ENCODE results near the gene WDHD1.
"Not testable (repeated sequence)": the region's sequence is repeated elsewhere in the genome, so short reads cannot be mapped to it uniquely, and the experiment has no call there.

The WDHD1 gene

DNA sequence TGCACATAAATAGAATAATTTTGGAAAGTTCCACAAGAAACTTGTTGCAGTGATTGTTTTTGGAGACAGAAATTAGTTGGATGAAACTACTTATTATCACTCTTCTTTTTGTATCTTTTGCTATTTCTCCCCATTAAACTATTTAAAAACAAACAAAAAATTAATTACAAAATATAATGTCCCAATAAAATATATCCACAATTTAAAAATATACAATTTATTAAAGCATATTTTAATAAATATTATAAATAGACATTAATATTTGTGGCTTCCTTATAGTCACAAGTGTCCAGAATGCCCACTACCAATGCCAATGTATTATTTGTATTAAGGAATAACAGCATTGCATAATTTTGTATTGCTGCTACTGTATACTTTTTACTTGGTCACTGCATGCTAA lies 71.8 kb downstream of the WDHD1 start:
- Histone ChIP-seq H3K4me3 (ENCODE audit: low read length in 2 of 2) (no peak overlapping the region), H3K27me3 (ENCODE audit: control insufficient read depth in 1 of 2, insufficient read depth in 2 of 2, low read length in 2 of 2) (no peaks in the 10 kb centered on the region), H3K27ac (ENCODE audit: low read length) (no peak overlapping the region), H3K9ac (ENCODE audit: low read length in 2 of 2) (no peak overlapping the region), H3K4me1 (ENCODE audit: control insufficient read depth, insufficient read depth, low read length) (no peaks in the 10 kb centered on the region), H3K36me3 (ENCODE audit: control insufficient read depth in 2 of 2, insufficient read depth in 2 of 2, low read length in 2 of 2) (no peaks in the 10 kb centered on the region), H3K9me3 (ENCODE audit: control insufficient read depth in 2 of 2, low read length in 2 of 2) (no peaks in the 10 kb centered on the region)

GRCh38 chr14:54953609-54954008 lies 73.3 kb downstream of the WDHD1 start:
- not testable (repeated sequence) for H3K36me3 ChIP-seq (ENCODE audit: control insufficient read depth in 2 of 2, insufficient read depth in 2 of 2, low read length in 2 of 2); H3K27me3 ChIP-seq (ENCODE audit: control insufficient read depth in 1 of 2, insufficient read depth in 2 of 2, low read length in 2 of 2); H3K9me3 ChIP-seq (ENCODE audit: control insufficient read depth in 2 of 2, low read length in 2 of 2); H3K4me3 ChIP-seq (ENCODE audit: low read length in 2 of 2); H3K27ac ChIP-seq (ENCODE audit: low read length); H3K9ac ChIP-seq (ENCODE audit: low read length in 2 of 2); H3K4me1 ChIP-seq (ENCODE audit: control insufficient read depth, insufficient read depth, low read length)

GRCh38 chr14:54952803-54953202 lies 74.1 kb downstream of the WDHD1 start:
- H3K4me1 ChIP-seq (ENCODE audit: control insufficient read depth, insufficient read depth, low read length); H3K9ac ChIP-seq (ENCODE audit: low read length in 2 of 2); H3K27ac ChIP-seq (ENCODE audit: low read length); H3K9me3 ChIP-seq (ENCODE audit: control insufficient read depth in 2 of 2, low read length in 2 of 2); H3K27me3 ChIP-seq (ENCODE audit: control insufficient read depth in 1 of 2, insufficient read depth in 2 of 2, low read length in 2 of 2); H3K36me3 ChIP-seq (ENCODE audit: control insufficient read depth in 2 of 2, insufficient read depth in 2 of 2, low read length in 2 of 2); H3K4me3 ChIP-seq (ENCODE audit: low read length in 2 of 2): not testable (repeated sequence)

GRCh38 chr14:54947230-54947629 lies 79.7 kb downstream of the WDHD1 start:
- Histone ChIP-seq H3K4me1 (ENCODE audit: control insufficient read depth, insufficient read depth, low read length) (no peaks in the 10 kb centered on the region), H3K9me3 (ENCODE audit: control insufficient read depth in 2 of 2, low read length in 2 of 2) (no peaks in the 10 kb centered on the region)

DNA sequence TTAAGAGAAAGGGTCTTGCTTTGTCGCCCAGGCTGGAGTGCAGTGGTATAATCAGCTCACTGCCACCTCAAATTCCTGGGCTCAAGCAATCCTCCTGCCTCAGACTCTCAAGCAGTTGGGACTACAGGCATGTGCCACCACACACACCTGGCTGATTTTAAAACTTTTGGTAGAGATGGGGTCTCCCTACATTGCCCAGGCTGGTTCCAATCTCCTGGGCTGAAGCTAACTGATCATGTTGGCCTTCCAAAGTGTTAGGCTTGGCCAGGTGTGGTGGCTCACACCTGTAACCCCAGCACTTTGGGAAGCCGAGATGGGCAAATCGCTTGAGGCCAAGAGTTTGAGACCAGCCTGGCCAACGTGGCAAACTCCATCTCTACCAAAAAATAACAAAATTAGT lies 80.4 kb downstream of the WDHD1 start:
- H3K4me3 ChIP-seq (ENCODE audit: low read length in 2 of 2): no peak overlapping the region
- no peak overlapping the region for H3K9ac ChIP-seq (ENCODE audit: low read length in 2 of 2)
- no peaks in the 10 kb centered on the region for H3K27me3 ChIP-seq (ENCODE audit: control insufficient read depth in 1 of 2, insufficient read depth in 2 of 2, low read length in 2 of 2)
- no peaks in the 10 kb centered on the region for H3K9me3 ChIP-seq (ENCODE audit: control insufficient read depth in 2 of 2, low read length in 2 of 2)
- H3K4me1 ChIP-seq (ENCODE audit: control insufficient read depth, insufficient read depth, low read length): no peaks in the 10 kb centered on the region
- no peaks in the 10 kb centered on the region for H3K36me3 ChIP-seq (ENCODE audit: control insufficient read depth in 2 of 2, insufficient read depth in 2 of 2, low read length in 2 of 2)
- H3K27ac ChIP-seq (ENCODE audit: low read length): no peak overlapping the region

More at GRCh38 chr14:54947230-54947629, 79.7 kb downstream of the WDHD1 start:
- Histone ChIP-seq H3K27me3 (ENCODE audit: control insufficient read depth in 1 of 2, insufficient read depth in 2 of 2, low read length in 2 of 2) (no peaks in the 10 kb centered on the region), H3K27ac (ENCODE audit: low read length) (no peak overlapping the region), H3K36me3 (ENCODE audit: control insufficient read depth in 2 of 2, insufficient read depth in 2 of 2, low read length in 2 of 2) (no peaks in the 10 kb centered on the region), H3K9ac (ENCODE audit: low read length in 2 of 2) (no peak overlapping the region), H3K4me3 (ENCODE audit: low read length in 2 of 2) (no peak overlapping the region)

GRCh38 chr14:54944737-54945391 lies 82.0 kb downstream of the WDHD1 start:
- Histone ChIP-seq H3K36me3 (ENCODE audit: control insufficient read depth in 2 of 2, insufficient read depth in 2 of 2, low read length in 2 of 2) (no peaks in the 10 kb centered on the region), H3K9me3 (ENCODE audit: control insufficient read depth in 2 of 2, low read length in 2 of 2) (no peaks in the 10 kb centered on the region), H3K27me3 (ENCODE audit: control insufficient read depth in 1 of 2, insufficient read depth in 2 of 2, low read length in 2 of 2) (no peaks in the 10 kb centered on the region), H3K27ac (ENCODE audit: low read length) (no peak overlapping the region), H3K4me1 (ENCODE audit: control insufficient read depth, insufficient read depth, low read length) (no peaks in the 10 kb centered on the region), H3K9ac (ENCODE audit: low read length in 2 of 2) (no peak overlapping the region), H3K4me3 (ENCODE audit: low read length in 2 of 2) (no peak overlapping the region)

GRCh38 chr14:54942913-54943312 lies 84.0 kb downstream of the WDHD1 start:
- H3K9me3 ChIP-seq (ENCODE audit: control insufficient read depth in 2 of 2, low read length in 2 of 2): no peaks in the 10 kb centered on the region
- H3K4me3 ChIP-seq (ENCODE audit: low read length in 2 of 2): no peak overlapping the region
- H3K27ac ChIP-seq (ENCODE audit: low read length): no peak overlapping the region
- no peak overlapping the region for H3K9ac ChIP-seq (ENCODE audit: low read length in 2 of 2)
- no peaks in the 10 kb centered on the region for H3K27me3 ChIP-seq (ENCODE audit: control insufficient read depth in 1 of 2, insufficient read depth in 2 of 2, low read length in 2 of 2)
- H3K4me1 ChIP-seq (ENCODE audit: control insufficient read depth, insufficient read depth, low read length): no peaks in the 10 kb centered on the region
- no peaks in the 10 kb centered on the region for H3K36me3 ChIP-seq (ENCODE audit: control insufficient read depth in 2 of 2, insufficient read depth in 2 of 2, low read length in 2 of 2)

GRCh38 chr14:54936816-54937215 lies 90.1 kb downstream of the WDHD1 start:
- Histone ChIP-seq H3K9ac (ENCODE audit: low read length in 2 of 2) (no peak overlapping the region), H3K4me1 (ENCODE audit: control insufficient read depth, insufficient read depth, low read length) (no peaks in the 10 kb centered on the region), H3K36me3 (ENCODE audit: control insufficient read depth in 2 of 2, insufficient read depth in 2 of 2, low read length in 2 of 2) (no peaks in the 10 kb centered on the region), H3K4me3 (ENCODE audit: low read length in 2 of 2) (no peak overlapping the region), H3K27me3 (ENCODE audit: control insufficient read depth in 1 of 2, insufficient read depth in 2 of 2, low read length in 2 of 2) (peaks cover 0 to under 1% of the 10 kb centered on the region in 2 donors), H3K9me3 (ENCODE audit: control insufficient read depth in 2 of 2, low read length in 2 of 2) (no peaks in the 10 kb centered on the region), H3K27ac (ENCODE audit: low read length) (no peak overlapping the region)

DNA sequence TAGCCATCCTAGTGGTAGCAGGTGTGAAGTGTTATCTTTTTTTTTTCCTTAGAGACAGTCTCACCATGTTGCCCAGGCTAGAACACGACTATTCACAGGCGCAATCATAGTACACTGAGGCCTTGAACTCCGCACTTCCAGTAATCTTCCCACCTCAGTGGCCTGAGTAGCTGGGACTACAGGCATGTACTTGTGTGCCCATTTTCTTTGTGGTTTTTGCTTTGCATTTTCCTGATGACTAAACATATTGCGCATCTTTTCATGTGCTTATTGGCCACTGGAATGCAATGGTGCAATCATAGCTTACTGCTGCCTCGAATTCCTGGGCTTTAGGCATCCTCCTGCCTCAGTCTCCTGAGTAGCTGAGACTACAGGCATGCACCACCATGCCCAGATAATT lies 90.9 kb downstream of the WDHD1 start:
- Histone ChIP-seq H3K27me3 (ENCODE audit: control insufficient read depth in 1 of 2, insufficient read depth in 2 of 2, low read length in 2 of 2) (peaks cover 0 to 2% of the 10 kb centered on the region in 2 donors), H3K36me3 (ENCODE audit: control insufficient read depth in 2 of 2, insufficient read depth in 2 of 2, low read length in 2 of 2) (no peaks in the 10 kb centered on the region), H3K9ac (ENCODE audit: low read length in 2 of 2) (no peak overlapping the region), H3K4me1 (ENCODE audit: control insufficient read depth, insufficient read depth, low read length) (no peaks in the 10 kb centered on the region), H3K27ac (ENCODE audit: low read length) (no peak overlapping the region), H3K9me3 (ENCODE audit: control insufficient read depth in 2 of 2, low read length in 2 of 2) (no peaks in the 10 kb centered on the region), H3K4me3 (ENCODE audit: low read length in 2 of 2) (no peak overlapping the region)

DNA sequence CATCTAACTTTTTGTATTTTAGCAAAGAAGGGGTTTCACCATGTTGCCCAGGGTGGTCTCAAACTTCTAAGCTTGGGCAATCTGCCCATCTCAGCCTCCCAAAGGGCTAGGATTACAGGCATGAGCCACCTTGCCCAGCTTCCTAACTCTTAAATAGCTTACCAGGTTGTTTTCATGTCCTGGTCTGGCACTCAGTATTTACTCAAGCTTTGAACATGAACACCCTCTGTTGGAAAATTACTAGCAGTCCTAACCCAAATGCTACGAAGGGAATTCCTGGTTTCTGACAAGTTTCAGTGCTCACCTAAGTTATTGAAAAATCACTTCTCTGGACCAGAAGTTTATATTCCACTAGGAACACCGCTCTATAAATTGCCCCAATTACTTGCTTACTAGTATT lies 91.8 kb downstream of the WDHD1 start:
- Histone ChIP-seq H3K27me3 (ENCODE audit: control insufficient read depth in 1 of 2, insufficient read depth in 2 of 2, low read length in 2 of 2) (peaks cover 0 to 2% of the 10 kb centered on the region in 2 donors), H3K9me3 (ENCODE audit: control insufficient read depth in 2 of 2, low read length in 2 of 2) (no peaks in the 10 kb centered on the region), H3K4me1 (ENCODE audit: control insufficient read depth, insufficient read depth, low read length) (no peaks in the 10 kb centered on the region), H3K36me3 (ENCODE audit: control insufficient read depth in 2 of 2, insufficient read depth in 2 of 2, low read length in 2 of 2) (no peaks in the 10 kb centered on the region), H3K4me3 (ENCODE audit: low read length in 2 of 2) (no peak overlapping the region), H3K9ac (ENCODE audit: low read length in 2 of 2) (no peak overlapping the region), H3K27ac (ENCODE audit: low read length) (no peak overlapping the region)

DNA sequence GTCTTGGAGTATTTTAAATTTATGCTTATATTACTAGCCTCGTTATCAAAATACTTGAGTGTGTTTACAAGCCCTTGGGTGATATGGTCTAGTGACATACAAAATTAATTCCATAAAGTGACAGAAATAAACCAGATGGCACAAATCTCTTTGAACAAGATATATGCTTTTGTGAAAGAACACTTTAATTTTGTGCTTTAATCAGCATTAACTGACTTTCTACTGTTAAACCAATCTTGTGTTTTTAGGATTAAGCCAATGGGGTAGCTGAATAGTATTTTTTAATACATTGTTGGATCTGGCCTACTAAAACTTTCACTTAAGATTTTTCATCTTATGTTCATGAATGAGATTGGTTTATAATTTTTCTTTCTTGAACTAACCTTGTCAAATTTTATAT lies 93.9 kb downstream of the WDHD1 start:
- Histone ChIP-seq H3K27ac (ENCODE audit: low read length) (no peak overlapping the region), H3K9me3 (ENCODE audit: control insufficient read depth in 2 of 2, low read length in 2 of 2) (no peaks in the 10 kb centered on the region), H3K9ac (ENCODE audit: low read length in 2 of 2) (no peak overlapping the region), H3K27me3 (ENCODE audit: control insufficient read depth in 1 of 2, insufficient read depth in 2 of 2, low read length in 2 of 2) (peaks cover 0 to 2% of the 10 kb centered on the region in 2 donors), H3K4me1 (ENCODE audit: control insufficient read depth, insufficient read depth, low read length) (no peaks in the 10 kb centered on the region), H3K4me3 (ENCODE audit: low read length in 2 of 2) (no peak overlapping the region), H3K36me3 (ENCODE audit: control insufficient read depth in 2 of 2, insufficient read depth in 2 of 2, low read length in 2 of 2) (no peaks in the 10 kb centered on the region)
